D341Med (cell line): ENCODE data around the gene NLRP3.
"Not testable (repeated sequence)": the region's sequence is repeated elsewhere in the genome, so short reads cannot be mapped to it uniquely, and the experiment has no call there.

Source experiments
- DNase-seq: peaks from one replicate; pipeline ENCODE4 v3.0.0; 2012; ENCODE audit warnings: low spot score

Gene NLRP3

GRCh38 chr1:247415423-247416361 lies at the start of gene NLRP3:
Gene NLRP3, plus strand, starts transcription at chr1:247416173. Its CDS starts 2,628 bp downstream, at chr1:247418801.
- DNase-seq = no peak

- DNase-seq = not testable (repeated sequence)
These were observed 49.6 kb upstream of the NLRP3 start for GRCh38 chr1:247366345-247366744.

- no peak for DNase-seq
These were observed 48.9 kb upstream of the NLRP3 start for GRCh38 chr1:247366926-247367645.

GRCh38 chr1:247367786-247368422 lies 48.1 kb upstream of the NLRP3 start:
- no peak for DNase-seq

- DNase-seq = no peak
These were observed 47.4 kb upstream of the NLRP3 start for GRCh38 chr1:247368490-247369145.

GRCh38 chr1:247370786-247371732 lies 44.9 kb upstream of the NLRP3 start:
- DNase-seq = no peak

- no peak for DNase-seq
These were observed 44.1 kb upstream of the NLRP3 start for GRCh38 chr1:247371801-247372259.

GRCh38 chr1:247373721-247374141 lies 42.2 kb upstream of the NLRP3 start:
- peak; percentile 63 for DNase-seq

GRCh38 chr1:247374651-247375334 lies 41.2 kb upstream of the NLRP3 start:
- DNase-seq = not testable (repeated sequence)

- no peak for DNase-seq
These were observed 40.2 kb upstream of the NLRP3 start for GRCh38 chr1:247375747-247376146.

- no peak for DNase-seq
These were observed 39.3 kb upstream of the NLRP3 start for GRCh38 chr1:247376659-247377058.

GRCh38 chr1:247377656-247378055 lies 38.3 kb upstream of the NLRP3 start:
- not testable (repeated sequence) for DNase-seq

GRCh38 chr1:247378334-247379073 lies 37.5 kb upstream of the NLRP3 start:
- DNase-seq = no peak

- DNase-seq = no peak
These were observed 30.7 kb upstream of the NLRP3 start for GRCh38 chr1:247385283-247385682.

- no peak for DNase-seq
These were observed 29.8 kb upstream of the NLRP3 start for GRCh38 chr1:247386217-247386616.

- DNase-seq = no peak
These were observed 29.3 kb upstream of the NLRP3 start for GRCh38 chr1:247386687-247387086.

GRCh38 chr1:247387096-247387495 lies 28.9 kb upstream of the NLRP3 start:
- no peak for DNase-seq

- no peak for DNase-seq
These were observed 28.4 kb upstream of the NLRP3 start for GRCh38 chr1:247387565-247387964.

GRCh38 chr1:247390116-247390791 lies 25.7 kb upstream of the NLRP3 start:
- peak; percentile 87 for DNase-seq
